GM12878 (cell line): ENCODE measurements around the gene PEMT. TPM values are rescaled to one million over a fixed set of nuclear protein-coding genes. Genes with fewer than 3 reads are reported as not detected.

ENCODE experiments used
- ATAC-seq: fragments of 200-7000 bp; cut with Tn5 transposase; 3 replicates; pipeline ENCODE4 v1.9.1; 2020; ENCODE audit warnings: mild to moderate bottlenecking, moderate library complexity
- BruUV-seq: library from RNA; stranded (reverse); fragments of 400-500 nt; replicated peaks from 2 replicates; lab custom pipeline; 2021; lab: Mats Ljungman, UMichigan
- CTCF ChIA-PET: fragments of 300-600 bp; sonication (Branson Sonifier 250); formaldehyde crosslinking; extraction: SDS; loops from one replicate; lab custom pipeline; 2021; ENCODE audit warnings: inconsistent platforms; lab: Yijun Ruan, JAX
- POLR2A ChIA-PET: fragments of 350-600 bp; formaldehyde crosslinking; extraction: SDS; loops from one replicate; lab custom pipeline; 2021; ENCODE audit warnings: inconsistent platforms; lab: Charles Lee
- RAD21 ChIA-PET: fragments of 300-600 bp; sonication (Branson Sonifier 250); formaldehyde crosslinking; loops from one replicate; lab custom pipeline; 2023; ENCODE audit warnings: antibody characterized with exemption; ENCODE audit not compliant: unreplicated experiment; lab: Charles Lee
- SMC1A ChIA-PET: fragments of 300-600 bp; sonication (Branson Sonifier 250); formaldehyde crosslinking; loops from one replicate; lab custom pipeline; 2023; ENCODE audit not compliant: unreplicated experiment, uncharacterized antibody; lab: Charles Lee
- DNase-seq: peaks from one replicate; pipeline ENCODE4 v3.0.0-alpha.2; 2011; ENCODE audit warnings: low read depth, low spot score
- FAIRE-seq: peaks from 3 replicates; lab custom pipeline; 2011; peaks lifted over from hg19 to GRCh38; lab: Jason Lieb, UNC
- H2AFZ ChIP-seq: 2 replicates; pipeline ENCODE4 v1.6.0; 2011; ENCODE audit warnings: low read depth, low read length, control low read depth; ENCODE audit not compliant: control insufficient read depth
- H3K27ac ChIP-seq: 2 replicates; pipeline ENCODE4 v1.5.1; 2011; ENCODE audit warnings: control low read depth; ENCODE audit not compliant: control insufficient read depth, insufficient read depth
- H3K27me3 ChIP-seq, 2 experiments: replicated peaks in 1 of 2; 2 replicates each; pipeline versions ENCODE4 v1.6.0 to v1.6.1; 2011; ENCODE audit warnings: low read length in 1 of 2; ENCODE audit not compliant: control insufficient read depth in 2 of 2, insufficient read depth in 2 of 2
- H3K36me3 ChIP-seq, 2 experiments: 2 replicates each; pipeline ENCODE4 v1.5.1; 2011; ENCODE audit warnings: low read length in 1 of 2; ENCODE audit not compliant: control insufficient read depth in 2 of 2, insufficient read depth in 2 of 2
- H3K4me1 ChIP-seq: 2 replicates; pipeline ENCODE4 v1.6.1; 2011; ENCODE audit warnings: mild to moderate bottlenecking, low read length, moderate library complexity, mixed read lengths; ENCODE audit not compliant: control insufficient read depth, insufficient read depth
- H3K4me2 ChIP-seq: 2 replicates; pipeline ENCODE4 v1.6.0; 2011; ENCODE audit warnings: control low read depth; ENCODE audit not compliant: control insufficient read depth, insufficient read depth
- H3K4me3 ChIP-seq: fragments of 200-600 bp; sonication (generic); 2 replicates; pipeline ENCODE4 v1.5.1; 2016
- H3K79me2 ChIP-seq: 2 replicates; pipeline ENCODE4 v1.6.0; 2011; ENCODE audit warnings: low read length; ENCODE audit not compliant: control insufficient read depth, insufficient read depth
- H3K9ac ChIP-seq: 2 replicates; pipeline ENCODE4 v1.8.0; 2011; ENCODE audit warnings: low read length, control low read depth, mixed read lengths; ENCODE audit not compliant: control insufficient read depth, insufficient read depth
- H3K9me3 ChIP-seq: replicated peaks from 3 replicates; pipeline ENCODE4 v1.5.1; 2011; ENCODE audit warnings: mild to moderate bottlenecking, low read length; ENCODE audit not compliant: control insufficient read depth, insufficient read depth
- H4K20me1 ChIP-seq: 2 replicates; pipeline ENCODE4 v1.6.0; 2011; ENCODE audit not compliant: control insufficient read depth, insufficient read depth
- CHD2 ChIP-seq: IDR thresholded peaks from 2 replicates; pipeline ENCODE4 v1.6.1; 2011; ENCODE audit warnings: low read depth, low read length, improper control_type of control experiment, borderline replicate concordance
- E2F4 ChIP-seq: IDR thresholded peaks from 2 replicates; pipeline ENCODE4 v1.6.1; 2012; ENCODE audit warnings: low read depth, low read length, improper control_type of control experiment
- ESRRA ChIP-seq: IDR thresholded peaks from 2 replicates; pipeline ENCODE4 v1.6.1; 2012; ENCODE audit warnings: mild to moderate bottlenecking, low read length, improper control_type of control experiment
- NR2C1 ChIP-seq: fragments of 450-650 bp; IDR thresholded peaks from 2 replicates; pipeline ENCODE4 v1.6.1; 2017; ENCODE audit warnings: antibody characterized with exemption, mild to moderate bottlenecking, moderate library complexity
- PAX5 ChIP-seq: IDR thresholded peaks from 2 replicates; pipeline ENCODE4 v1.6.1; 2011; ENCODE audit warnings: low read depth, low read length, borderline replicate concordance
- SIX5 ChIP-seq: IDR thresholded peaks from 2 replicates; pipeline ENCODE4 v1.6.1; 2011; ENCODE audit warnings: mild to moderate bottlenecking, low read depth, low read length, moderate library complexity; ENCODE audit not compliant: severe bottlenecking
- SREBF2 ChIP-seq: IDR thresholded peaks from 2 replicates; pipeline ENCODE4 v1.6.1; 2012; ENCODE audit warnings: mild to moderate bottlenecking, low read length
- YY1 ChIP-seq: IDR thresholded peaks from 2 replicates; pipeline ENCODE4 v1.6.1; 2011; ENCODE audit warnings: low read depth, mild to moderate bottlenecking, low read length
- WGBS: methylation state at CpG from one replicate; pipeline ENCODE4 v1.1.6; 2016; ENCODE audit warnings: low lambda C conversion rate; ENCODE audit not compliant: insufficient replicate concordance, insufficient coverage; ENCODE audit errors: missing lambda C conversion rate; 5-methylcytosine and 5-hydroxymethylcytosine counted together
- in situ Hi-C: fragments of 300-500 bp; cut with MboI; formaldehyde crosslinking; loops from 9 replicates; pipeline ENCODE4 v1.14.3; 2018; ENCODE audit warnings: mixed read lengths
- intact Hi-C: fragments of 100-400 bp; cut with micrococcal nuclease; formaldehyde crosslinking; loops from one replicate; pipeline ENCODE4 v1.14.2; 2022; ENCODE audit not compliant: unreplicated experiment
- polyA plus RNA-seq, 11 experiments: library from polyadenylated mRNA; depleted of rRNA in 4 of 11; unstranded in 6 of 11; stranded (reverse) in 5 of 11; fragments of >200 nt; fragmentation: Nextera tagmentation in 4 of 11; fragmentation: Illumina TruSeq in 1 of 11; extraction: Ambion mirVana in 4 of 11; extraction: Trizol in 1 of 11; gene quantifications; 1 replicate in 1 of 11; 2 replicates in 10 of 11; pipeline versions ENCODE4 v1.2.1 to v1.2.3, GENCODE V29; 2011 to 2016; ENCODE audit warnings: inconsistent platforms in 2 of 11, missing spikeins in 2 of 11, low read depth in 1 of 11
- total RNA-seq, 4 experiments: library from RNA; depleted of rRNA in 3 of 4; stranded (reverse); fragments of >200 nt in 3 of 4; fragmentation: Illumina TruSeq in 1 of 4; extraction: Trizol in 1 of 4; gene quantifications; 2 replicates each; pipeline versions ENCODE4 v1.2.1 to v1.2.3, GENCODE V29; 2013 to 2021

PEMT gene
- total and polyA plus RNA-seq, 10 of the 15 experiments (the other 5 are each of a cell fraction or from before 2014, with no cell fraction given) = 2.8 to 44.7 (median 25.4) TPM

- Histone ChIP-seq H2AFZ (no peak overlapping the region), H3K4me1 (no peaks in the 10 kb centered on the region), H3K27me3 (no peaks in the 10 kb centered on the region; a peak in 1 of 4 replicates), H3K79me2 (no peaks in the 10 kb centered on the region), H3K36me3 (no peaks in the 10 kb centered on the region), H3K9me3 (no peaks in the 10 kb centered on the region), H3K9ac (no peak overlapping the region), H4K20me1 (no peaks in the 10 kb centered on the region; the same call in 1 of the 2 replicates), H3K4me3 (no peak overlapping the region), H3K4me2 (no peak overlapping the region), H3K27ac (no peak overlapping the region)
- ChIA-PET RAD21 (no interaction called here), SMC1A (no interaction called here), CTCF (interaction anchor here (0.5 kb wide), 1 partner anchor 1258 kb away, joined by 3 read pairs; no protein-coding TSS in a partner anchor), POLR2A (no interaction called here)
- DNase-seq = no peak
- intact Hi-C loops = no loop called here
- BruUV-seq = no TSS peak
- no peak for ATAC-seq
- no peak for FAIRE-seq
- TF ChIP-seq NR2C1 = no peak
- in situ Hi-C loops = no loop called here
- WGBS = 59% methylated on average over 15 of the region's 15 CpGs
These were observed 54.8 kb downstream of the PEMT start for GRCh38 chr17:17536702-17537101.

GRCh38 chr17:17535957-17536356 lies 55.6 kb downstream of the PEMT start:
- no TSS peak for BruUV-seq
- Histone ChIP-seq H3K4me2 (no peak overlapping the region), H3K36me3 (no peaks in the 10 kb centered on the region), H2AFZ (no peak overlapping the region), H3K79me2 (no peaks in the 10 kb centered on the region), H3K9ac (no peak overlapping the region), H3K4me3 (no peak overlapping the region), H4K20me1 (no peaks in the 10 kb centered on the region; the same call in 1 of the 2 replicates), H3K27ac (no peak overlapping the region), H3K27me3 (no peaks in the 10 kb centered on the region; a peak in 1 of 4 replicates), H3K9me3 (no peaks in the 10 kb centered on the region), H3K4me1 (no peaks in the 10 kb centered on the region)
- no peak for DNase-seq
- ATAC-seq = no peak
- in situ Hi-C loops (no loop called here), intact Hi-C loops (no loop called here)
- ChIA-PET RAD21 (no interaction called here), CTCF (no interaction called here), POLR2A (no interaction called here), SMC1A (no interaction called here)
- no peak for FAIRE-seq
- no peak for TF ChIP-seq E2F4
- TF ChIP-seq ESRRA = no peak
- TF ChIP-seq CHD2 = no peak
- no peak for TF ChIP-seq YY1
- no peak for TF ChIP-seq PAX5
- no peak for TF ChIP-seq SREBF2
- TF ChIP-seq SIX5 = no peak
- 36% methylated on average over 7 of the region's 7 CpGs for WGBS
